ENCODE results near the gene FLT3LG.
A peak's percentile ranks its signal among the peaks of the same experiment; 100 is the strongest.
"Not testable (repeated sequence)": the region's sequence is repeated elsewhere in the genome, so short reads cannot be mapped to it uniquely, and the experiment has no call there.

FLT3LG gene

DNA sequence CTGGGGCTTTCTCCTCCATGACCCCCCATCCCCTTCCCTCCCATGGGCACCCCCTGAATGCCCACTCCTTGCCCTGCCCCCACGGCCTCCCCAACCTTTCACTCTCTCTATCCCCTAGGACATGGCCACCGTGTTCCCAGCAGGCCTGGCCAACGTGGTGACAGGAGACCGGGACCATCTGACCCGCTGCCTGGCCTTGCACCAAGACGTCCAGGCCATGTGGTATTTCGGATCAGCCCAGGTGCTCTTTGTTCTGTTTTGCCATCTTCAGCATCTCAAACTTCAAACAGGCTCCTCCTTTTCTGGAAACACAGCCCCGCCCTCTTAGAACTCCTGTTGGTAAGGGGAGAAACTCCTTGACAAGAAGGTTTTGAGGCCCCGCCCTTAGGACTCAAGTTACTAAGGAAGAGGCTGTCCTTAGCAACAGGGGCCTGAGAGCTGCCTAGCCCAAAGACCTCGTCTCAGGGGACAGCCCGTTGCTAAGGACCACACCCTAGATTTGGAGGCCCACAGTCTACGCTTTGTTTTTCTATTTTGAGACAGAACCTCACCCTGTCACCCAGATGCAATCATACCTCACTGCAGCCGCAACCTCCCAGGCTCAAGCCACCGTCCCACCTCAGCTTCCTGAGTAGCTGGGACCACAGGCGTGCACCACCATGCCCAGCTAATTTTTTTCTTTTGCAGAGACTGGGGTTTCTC, 5.1 kb upstream of the FLT3LG start:
- peak overlapping the region; percentile 67 for H3K27ac ChIP-seq
- TF ChIP-seq, protein P1, sequence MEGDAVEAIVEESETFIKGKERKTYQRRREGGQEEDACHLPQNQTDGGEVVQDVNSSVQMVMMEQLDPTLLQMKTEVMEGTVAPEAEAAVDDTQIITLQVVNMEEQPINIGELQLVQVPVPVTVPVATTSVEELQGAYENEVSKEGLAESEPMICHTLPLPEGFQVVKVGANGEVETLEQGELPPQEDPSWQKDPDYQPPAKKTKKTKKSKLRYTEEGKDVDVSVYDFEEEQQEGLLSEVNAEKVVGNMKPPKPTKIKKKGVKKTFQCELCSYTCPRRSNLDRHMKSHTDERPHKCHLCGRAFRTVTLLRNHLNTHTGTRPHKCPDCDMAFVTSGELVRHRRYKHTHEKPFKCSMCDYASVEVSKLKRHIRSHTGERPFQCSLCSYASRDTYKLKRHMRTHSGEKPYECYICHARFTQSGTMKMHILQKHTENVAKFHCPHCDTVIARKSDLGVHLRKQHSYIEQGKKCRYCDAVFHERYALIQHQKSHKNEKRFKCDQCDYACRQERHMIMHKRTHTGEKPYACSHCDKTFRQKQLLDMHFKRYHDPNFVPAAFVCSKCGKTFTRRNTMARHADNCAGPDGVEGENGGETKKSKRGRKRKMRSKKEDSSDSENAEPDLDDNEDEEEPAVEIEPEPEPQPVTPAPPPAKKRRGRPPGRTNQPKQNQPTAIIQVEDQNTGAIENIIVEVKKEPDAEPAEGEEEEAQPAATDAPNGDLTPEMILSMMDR (IDR thresholded peaks at IDR 0.05): no peak
- TF ChIP-seq ZFX (IDR thresholded peaks at IDR 0.05; ENCODE audit: borderline replicate concordance): no peak

- H3K27ac ChIP-seq: no peak overlapping the region
- TF ChIP-seq, protein P1 (IDR thresholded peaks at IDR 0.05): 0 out of 2 replicates have a peak, but pooled peaks have one; percentile 6
- TF ChIP-seq ZFX (IDR thresholded peaks at IDR 0.05; ENCODE audit: borderline replicate concordance): no peak
Measured at GRCh38 chr19:49469828-49470614, 4.0 kb upstream of the FLT3LG start.

DNA sequence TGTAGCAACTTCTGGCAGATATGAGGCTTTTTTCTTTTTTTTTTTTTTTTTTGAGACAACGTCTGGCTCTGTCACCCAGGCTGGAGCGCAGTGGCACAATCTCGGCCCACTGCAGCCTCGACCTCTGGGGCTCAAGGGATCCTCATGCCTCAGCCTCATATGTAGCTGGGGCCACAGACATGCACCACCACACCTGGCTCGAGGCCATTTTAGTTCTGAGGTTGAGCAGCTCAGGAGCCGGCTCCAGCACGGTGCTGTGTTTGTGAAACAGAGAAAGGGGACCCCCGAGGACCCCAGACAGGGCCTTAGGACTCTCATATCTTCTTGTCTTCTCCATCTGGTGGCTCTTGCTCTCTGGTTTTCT, 3.4 kb upstream of the FLT3LG start:
- TF ChIP-seq, protein P1 (IDR thresholded peaks at IDR 0.05): no peak
- no peak for TF ChIP-seq ZFX (IDR thresholded peaks at IDR 0.05; ENCODE audit: borderline replicate concordance)
- no peak overlapping the region for H3K27ac ChIP-seq

DNA sequence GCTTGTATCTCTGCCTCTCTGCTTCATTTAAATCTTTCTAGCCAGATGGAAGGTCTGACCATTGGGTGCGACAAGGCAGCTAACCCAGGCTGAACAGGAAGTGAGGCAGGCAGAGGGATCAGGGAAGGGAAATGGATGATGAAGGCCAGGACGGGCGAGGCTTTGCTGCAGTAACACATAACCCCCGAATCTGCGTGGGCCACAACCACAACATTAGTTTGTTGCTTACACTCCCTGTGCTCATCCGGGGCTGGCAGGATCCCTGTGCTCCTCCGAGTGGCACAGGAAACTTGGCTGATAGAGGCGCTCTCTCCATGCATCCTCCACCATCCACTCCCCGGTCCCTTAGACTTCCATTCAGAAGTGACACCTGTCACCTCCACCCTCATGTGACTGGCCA, 1.1 kb upstream of the FLT3LG start:
- TF ChIP-seq, protein P1 (IDR thresholded peaks at IDR 0.05): no peak
- TF ChIP-seq ZFX (IDR thresholded peaks at IDR 0.05; ENCODE audit: borderline replicate concordance): no peak

DNA sequence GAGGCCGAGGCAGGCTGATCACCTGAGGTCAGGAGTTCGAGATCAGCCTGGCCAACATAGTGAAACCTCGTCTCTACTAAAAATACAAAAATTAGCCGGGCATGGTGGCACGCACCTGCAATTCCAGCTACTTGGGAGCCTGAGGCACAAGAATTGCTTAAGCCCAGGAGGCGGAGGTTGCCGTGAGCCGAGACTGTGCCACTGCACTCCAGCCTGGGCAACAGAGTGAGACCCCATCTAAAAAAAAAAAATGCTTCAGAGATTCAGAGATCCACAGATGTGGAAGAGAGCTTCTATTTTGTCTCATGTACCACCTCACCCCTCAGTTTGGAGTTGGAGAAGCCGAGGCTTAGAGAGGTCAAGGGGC, 531 bp upstream of the FLT3LG start:
- not testable (repeated sequence) for H3K27ac ChIP-seq

More for the DNA sequence above, 1.1 kb upstream of the FLT3LG start:
- H3K27ac ChIP-seq: no peak overlapping the region

- no peak overlapping the region for H3K27ac ChIP-seq
- no peak for TF ChIP-seq ZFX (IDR thresholded peaks at IDR 0.05; ENCODE audit: borderline replicate concordance)
- TF ChIP-seq, protein P1 (IDR thresholded peaks at IDR 0.05): no peak
Measured at GRCh38 chr19:49474542-49474924, 518 bp downstream of the FLT3LG start.

GRCh38 chr19:49475191-49475917, 1.3 kb downstream of the FLT3LG start:
- no peak for TF ChIP-seq ZFX (IDR thresholded peaks at IDR 0.05; ENCODE audit: borderline replicate concordance)
- TF ChIP-seq, protein P1 (IDR thresholded peaks at IDR 0.05): no peak
- H3K27ac ChIP-seq: no peak overlapping the region
